ENCODE results near the gene RAB44.
"Not testable (repeated sequence)": the region's sequence is repeated elsewhere in the genome, so short reads cannot be mapped to it uniquely, and the experiment has no call there.

RAB44 gene, protein sequence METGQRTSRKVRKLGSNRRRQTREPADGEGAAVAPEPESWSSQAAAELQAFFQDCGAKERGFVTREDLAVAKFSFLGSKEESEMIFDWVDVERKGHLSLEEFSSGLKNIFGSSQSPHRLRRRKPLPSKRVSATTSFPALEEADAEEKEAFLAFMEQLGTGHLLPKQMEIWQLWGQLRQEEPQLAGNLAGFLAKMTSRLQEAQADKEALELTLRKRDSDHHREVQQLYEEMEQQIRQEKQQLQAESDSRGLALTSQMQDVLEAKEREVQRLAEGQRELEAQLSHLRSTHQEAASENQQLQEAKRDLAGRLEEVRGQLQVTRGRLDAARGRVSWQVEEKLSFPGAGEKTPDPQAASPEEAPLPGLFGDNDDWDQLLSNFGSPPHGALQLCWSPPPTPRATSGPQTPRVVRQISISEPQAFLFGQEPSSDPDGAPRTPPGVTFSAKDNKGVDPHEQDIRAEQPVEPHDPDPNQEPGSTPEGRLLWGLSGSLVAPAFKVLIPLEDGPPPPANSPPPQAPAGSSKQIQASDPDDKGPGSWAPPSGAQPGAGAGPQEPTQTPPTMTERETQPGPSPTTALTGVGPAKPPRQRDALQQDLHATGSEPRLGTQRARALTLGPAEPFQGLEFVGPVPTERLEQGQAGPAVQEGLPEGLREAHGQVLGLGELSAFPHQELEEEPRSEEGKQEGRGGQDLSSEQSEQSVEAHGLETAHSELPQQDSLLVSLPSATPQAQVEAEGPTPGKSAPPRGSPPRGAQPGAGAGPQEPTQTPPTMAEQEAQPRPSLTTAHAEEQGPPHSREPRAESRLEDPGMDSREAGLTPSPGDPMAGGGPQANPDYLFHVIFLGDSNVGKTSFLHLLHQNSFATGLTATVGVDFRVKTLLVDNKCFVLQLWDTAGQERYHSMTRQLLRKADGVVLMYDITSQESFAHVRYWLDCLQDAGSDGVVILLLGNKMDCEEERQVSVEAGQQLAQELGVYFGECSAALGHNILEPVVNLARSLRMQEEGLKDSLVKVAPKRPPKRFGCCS

GRCh38 chr6:36697481-36697903 is at the start of gene RAB44:
TSS of gene RAB44 (plus strand) at chr6:36697826. CDS start at chr6:36704236, 6,410 bp downstream.
- DNase-seq: no peak

- DNase-seq: no peak
Measured at GRCh38 chr6:36649086-36649485, 48.5 kb upstream of the RAB44 start.

DNA sequence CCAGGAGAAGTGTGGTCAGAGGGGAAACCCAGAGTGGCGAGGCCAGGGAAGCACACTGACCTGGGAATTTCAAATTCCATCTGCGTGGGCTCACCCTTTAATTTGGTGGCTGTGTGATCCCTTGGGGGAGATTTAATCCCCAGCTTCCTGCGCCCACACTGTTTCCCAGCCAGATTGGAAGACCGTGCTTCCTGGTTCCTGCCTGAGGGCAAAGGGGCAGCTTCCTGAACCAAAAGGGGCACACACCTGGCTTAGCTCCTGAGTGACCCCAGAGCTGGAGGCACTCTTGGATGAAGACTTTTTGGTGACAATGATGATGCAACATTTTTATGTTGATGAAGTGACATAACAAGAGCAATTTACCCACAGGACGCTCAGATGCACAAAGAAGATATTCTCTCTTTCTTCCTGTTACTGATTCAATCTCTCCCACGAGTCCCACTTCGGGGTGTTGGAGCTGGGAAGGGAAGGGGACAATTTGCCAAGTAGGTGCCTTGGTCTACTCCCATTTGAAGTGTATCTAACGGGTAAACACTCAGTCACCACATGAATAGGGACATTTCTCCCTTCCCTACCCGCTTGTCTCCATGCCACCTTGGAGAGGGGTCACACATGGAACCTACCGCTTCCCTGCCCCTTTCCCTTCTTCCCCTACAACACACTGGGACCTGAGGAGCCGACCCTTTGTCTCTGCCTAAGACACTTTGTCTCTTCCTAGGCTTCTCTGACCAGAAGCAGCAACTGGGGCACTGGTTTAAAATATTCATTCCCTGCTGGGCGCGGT is 47.7 kb upstream of the RAB44 start:
- no peak for DNase-seq

- DNase-seq: no peak
Measured at GRCh38 chr6:36650848-36651478, 46.7 kb upstream of the RAB44 start.

DNA sequence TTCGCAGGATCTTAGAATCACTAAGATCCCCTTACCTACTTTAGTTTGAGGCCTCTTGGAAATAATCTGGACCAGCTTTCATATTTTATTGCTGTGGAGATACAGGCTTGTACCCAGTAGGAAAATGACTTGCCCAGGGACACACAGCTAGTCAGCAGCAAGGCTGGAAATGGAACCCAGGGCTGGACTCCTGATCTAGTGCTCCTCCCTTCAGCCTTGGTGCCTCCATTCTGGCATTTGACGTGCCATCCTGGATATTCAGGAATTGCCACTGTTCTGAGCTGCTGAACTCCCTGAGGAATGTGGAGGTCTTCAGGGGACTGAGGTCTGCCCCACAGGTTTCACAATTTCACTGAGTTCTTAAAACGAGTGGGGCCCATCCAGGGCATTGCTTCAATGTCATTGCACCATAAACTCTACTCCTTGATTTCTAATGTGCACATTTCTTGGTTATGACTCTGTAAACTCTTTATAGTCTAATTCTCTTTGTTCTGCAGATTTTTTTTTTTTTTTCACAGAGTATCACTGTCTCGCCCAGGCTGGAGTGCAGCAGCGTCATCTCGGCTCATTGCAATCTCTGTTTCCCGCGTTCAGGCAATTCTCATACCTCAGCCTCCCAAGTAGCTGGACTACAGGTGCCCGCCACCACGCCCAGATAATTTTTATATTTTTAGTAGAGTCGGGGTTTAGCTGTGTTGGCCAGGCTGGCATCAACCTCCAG is 45.8 kb upstream of the RAB44 start:
- DNase-seq: no peak

- not testable (repeated sequence) for DNase-seq
Measured at GRCh38 chr6:36654469-36654868, 43.2 kb upstream of the RAB44 start.

DNA sequence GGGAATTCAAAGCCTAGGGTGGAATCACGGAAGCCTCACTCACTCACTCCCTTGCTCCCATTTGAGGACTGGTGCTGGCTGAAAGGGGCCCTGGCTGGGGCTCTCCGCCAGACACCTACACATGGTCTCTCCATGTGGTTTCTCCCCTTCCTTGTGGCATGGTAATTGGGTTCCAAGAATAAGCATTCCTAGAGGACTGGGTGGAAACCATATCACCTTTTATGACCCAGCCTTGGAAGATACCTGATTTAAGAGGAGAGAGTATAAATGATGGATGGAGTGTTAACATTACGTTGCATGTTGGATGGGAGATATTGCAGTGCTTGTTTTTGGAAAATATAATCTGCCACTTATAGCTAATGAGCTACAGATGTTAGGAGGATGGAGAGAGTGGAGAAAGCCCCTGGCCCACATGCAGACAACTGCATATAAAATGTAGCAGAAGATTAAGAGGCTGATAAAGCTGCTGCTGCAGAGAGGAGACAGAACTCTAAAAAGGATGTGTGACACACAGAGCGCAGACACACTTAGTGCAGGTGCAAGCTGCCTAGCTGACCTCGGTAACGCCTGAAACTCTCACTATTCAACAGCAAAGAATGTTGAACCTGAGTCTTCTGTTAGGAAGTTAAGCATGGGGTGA is 42.4 kb upstream of the RAB44 start:
- DNase-seq: no peak

- DNase-seq: no peak
Measured at GRCh38 chr6:36656441-36656840, 41.2 kb upstream of the RAB44 start.

GRCh38 chr6:36657271-36657670 is 40.4 kb upstream of the RAB44 start:
- DNase-seq: no peak

- DNase-seq: no peak
Measured at GRCh38 chr6:36657942-36658544, 39.6 kb upstream of the RAB44 start.

- DNase-seq: no peak
Measured at GRCh38 chr6:36659271-36659670, 38.4 kb upstream of the RAB44 start.

- DNase-seq: no peak
Measured at GRCh38 chr6:36660771-36661471, 36.7 kb upstream of the RAB44 start.

- DNase-seq: no peak
Measured at GRCh38 chr6:36662380-36662779, 35.2 kb upstream of the RAB44 start.

DNA sequence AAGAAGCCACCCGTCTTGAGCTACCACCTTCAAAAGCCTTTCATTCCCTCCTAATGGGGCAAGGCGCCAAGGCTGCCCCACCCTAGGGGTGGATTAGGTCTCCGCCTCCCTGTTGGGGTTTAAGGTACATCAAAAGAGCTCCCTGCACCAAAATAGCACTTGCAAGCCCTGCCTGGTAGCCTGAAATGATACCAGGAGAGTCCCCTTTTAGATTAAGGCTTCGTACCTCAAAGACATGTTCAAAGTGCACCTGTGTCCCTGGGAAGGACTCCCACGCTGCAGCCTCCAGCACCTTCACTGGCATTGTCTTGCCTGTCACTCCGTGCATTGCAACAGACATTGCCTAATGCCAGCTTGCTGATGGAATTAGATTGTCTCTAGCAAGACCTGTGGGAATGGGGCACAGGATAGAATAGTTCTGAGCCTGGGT is 34.8 kb upstream of the RAB44 start:
- DNase-seq: no peak

GRCh38 chr6:36663504-36664446 is 33.9 kb upstream of the RAB44 start:
- no peak for DNase-seq

- DNase-seq: no peak
Measured at GRCh38 chr6:36665180-36665579, 32.4 kb upstream of the RAB44 start.

GRCh38 chr6:36666287-36666686 is 31.3 kb upstream of the RAB44 start:
- DNase-seq: no peak

GRCh38 chr6:36666826-36667591 is 30.6 kb upstream of the RAB44 start:
- no peak for DNase-seq

Data from activated T-cell treated with anti-CD3 and anti-CD28 coated beads for 4 hours (primary cell).